NCI-H2227 (cell line): Measurements from ENCODE around the gene PNP.
"Not testable (repeated sequence)": the region's sequence is repeated elsewhere in the genome, so short reads cannot be mapped to it uniquely, and the experiment has no call there.

Experiments
- DNase-seq: peaks from one replicate; lab custom pipeline; 2025; ENCODE audit not compliant: unreplicated experiment; lab: John Stamatoyannopoulos, UW

The PNP gene

DNA sequence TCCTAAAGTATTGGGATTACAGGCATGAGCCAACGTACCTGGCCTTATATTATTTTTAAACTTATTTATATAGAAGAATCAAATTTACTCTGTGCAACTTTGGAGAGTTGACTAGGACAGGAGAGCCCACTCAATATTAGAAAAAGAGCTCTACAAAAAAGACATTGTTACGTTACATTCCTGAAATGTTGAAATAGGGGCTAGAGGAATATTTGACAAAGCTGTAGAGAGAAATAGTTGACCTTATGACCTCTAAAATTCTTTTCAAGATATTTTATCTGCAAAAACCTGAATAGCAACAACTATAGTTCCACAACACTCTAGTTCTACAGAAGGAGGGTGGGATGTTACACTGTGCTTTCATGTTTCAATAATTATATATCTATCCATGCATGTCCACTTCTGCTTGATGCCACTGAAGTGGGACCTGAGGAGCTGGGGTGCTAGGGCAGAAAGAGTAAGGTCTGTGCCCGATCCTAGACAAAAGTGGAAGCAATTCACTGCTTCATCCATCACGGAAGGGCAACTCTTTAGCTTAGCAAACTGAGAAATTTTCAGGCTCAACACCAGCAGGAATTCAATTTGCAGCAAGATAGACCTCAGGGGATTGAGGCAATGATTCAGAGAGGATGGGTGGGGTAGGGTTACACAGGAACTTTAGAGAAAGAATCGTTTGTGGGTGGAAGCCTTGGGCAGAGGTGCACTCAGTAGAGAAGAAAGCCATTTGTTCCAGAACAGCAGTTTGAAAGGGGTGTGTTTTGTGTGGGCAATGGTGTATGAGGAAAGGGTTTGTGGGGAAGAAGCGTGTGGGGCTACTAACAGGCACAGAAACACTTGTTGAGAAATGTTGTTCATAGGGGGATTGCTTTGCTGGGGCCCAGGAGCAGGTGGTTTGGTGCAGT, 20.1 kb downstream of the PNP start:
- DNase-seq = no peak

- no peak for DNase-seq
Measured at GRCh38 chr14:20490563-20490962, 21.4 kb downstream of the PNP start.

- no peak for DNase-seq
Measured at GRCh38 chr14:20492486-20492885, 23.3 kb downstream of the PNP start.

DNA sequence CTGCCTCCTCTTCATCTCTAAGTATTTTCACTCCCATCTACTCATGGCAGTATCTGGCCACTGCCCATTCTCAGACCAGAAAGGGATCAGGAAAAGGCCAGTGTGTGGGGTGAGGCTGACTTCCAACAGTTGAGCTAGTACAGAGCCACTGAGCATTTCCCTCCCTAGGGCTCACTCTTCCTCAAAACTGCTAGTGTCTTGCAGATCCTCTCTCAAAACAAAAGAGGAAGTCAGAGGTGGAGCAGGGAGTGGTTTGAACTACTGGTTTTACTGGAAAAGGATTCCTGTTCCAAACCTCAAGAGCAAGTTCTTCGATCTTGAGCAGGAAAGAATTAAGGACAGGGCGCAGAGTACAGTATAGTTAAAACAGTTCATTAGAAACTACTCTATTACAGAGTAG, 24.4 kb downstream of the PNP start:
- no peak for DNase-seq

- no peak for DNase-seq
Measured at GRCh38 chr14:20494935-20495766, 25.9 kb downstream of the PNP start.

DNA sequence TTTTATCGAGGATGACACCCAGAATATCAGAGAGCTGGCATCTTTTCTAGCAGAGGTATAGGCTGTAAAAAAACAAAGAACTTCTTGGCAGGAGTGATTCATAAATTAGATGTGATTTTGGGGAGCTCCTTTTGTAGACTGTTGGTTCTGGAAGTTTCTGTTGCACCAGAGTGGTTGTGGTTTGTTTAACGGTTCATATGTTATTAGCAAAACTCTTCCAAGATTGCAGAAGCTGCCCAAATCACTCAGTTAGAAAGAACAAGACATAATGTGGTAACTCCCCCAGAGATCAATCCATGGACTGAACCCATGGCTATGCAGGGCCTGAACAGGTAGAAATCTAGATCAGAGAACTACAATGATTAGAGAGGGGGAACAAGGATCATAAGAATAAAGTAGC, 29.4 kb downstream of the PNP start:
- no peak for DNase-seq

DNA sequence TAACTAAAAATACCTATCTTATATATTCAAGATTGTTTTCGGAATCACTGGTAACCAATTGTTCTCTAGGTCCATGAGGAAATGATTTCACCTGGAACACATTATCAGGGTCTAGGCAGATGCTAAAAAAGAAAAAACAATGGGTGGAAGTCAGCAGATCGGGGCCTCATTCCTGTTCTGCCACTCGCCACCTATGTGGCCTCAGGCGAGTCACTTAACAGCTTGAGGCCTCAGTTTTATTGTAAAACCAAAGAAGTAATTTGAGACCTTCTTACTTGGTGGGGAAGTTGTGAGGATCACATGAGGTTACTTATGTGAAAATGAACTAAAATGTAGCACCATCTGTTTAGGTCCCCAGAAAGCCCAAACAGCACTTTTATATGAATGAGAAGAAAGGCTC, 29.9 kb downstream of the PNP start:
- no peak for DNase-seq

DNA sequence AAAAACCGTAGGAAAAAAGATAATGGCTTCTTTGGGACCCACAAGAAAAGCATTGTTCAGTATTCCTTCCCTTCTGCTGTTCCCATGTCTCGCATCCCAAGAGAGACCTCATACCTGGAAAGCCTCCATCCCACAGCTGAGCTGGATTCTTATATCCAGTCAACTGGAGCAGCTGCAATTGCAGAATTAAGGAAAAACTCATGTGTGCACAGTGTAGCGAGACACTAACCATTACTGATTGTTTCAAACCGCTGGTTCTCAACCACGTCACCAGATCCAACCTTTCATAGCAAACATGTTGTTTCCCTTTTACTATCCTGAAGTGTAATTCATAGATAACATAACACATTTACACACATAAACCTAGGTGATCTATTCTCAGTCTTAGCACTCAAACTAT, 30.7 kb downstream of the PNP start:
- DNase-seq = no peak

DNA sequence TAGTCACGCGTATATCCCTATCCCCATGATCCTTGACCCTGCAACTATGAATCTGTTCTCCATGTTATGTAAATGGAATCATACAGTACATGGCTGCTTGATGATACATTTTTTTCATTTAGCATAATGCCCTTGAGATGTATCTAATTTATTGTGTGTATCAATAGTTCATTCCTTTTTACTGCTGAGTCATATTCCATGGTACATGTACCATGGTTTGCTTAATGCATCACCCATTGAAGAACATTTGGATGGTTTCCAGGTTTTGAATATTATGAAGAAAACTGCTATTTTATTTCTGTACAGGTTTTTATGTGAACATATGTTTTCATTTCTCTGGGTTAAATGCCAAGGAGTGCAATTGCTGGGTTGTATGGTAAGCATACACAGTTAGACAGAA, 32.1 kb downstream of the PNP start:
- DNase-seq = no peak

- no peak for DNase-seq
Measured at GRCh38 chr14:20503898-20504297, 34.7 kb downstream of the PNP start.

DNA sequence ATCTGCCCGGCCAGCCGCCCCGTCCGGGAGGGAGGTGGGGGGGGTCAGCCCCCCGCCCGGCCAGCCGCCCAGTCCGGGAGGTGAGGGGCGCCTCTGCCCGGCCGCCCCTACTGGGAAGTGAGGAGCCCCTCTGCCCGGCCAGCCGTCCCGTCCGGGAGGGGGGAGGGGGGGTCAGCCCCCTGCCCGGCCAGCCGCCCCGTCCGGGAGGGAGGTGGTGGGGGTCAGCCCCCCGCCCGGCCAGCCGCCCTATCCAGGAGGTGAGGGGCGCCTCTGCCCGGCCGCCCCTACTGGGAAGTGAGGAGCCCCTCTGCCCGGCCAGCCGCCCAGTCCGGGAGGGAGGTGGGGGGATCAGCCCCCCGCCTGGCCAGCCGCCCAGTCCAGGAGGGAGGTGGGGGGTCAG, 37.1 kb downstream of the PNP start:
- DNase-seq = not testable (repeated sequence)

- not testable (repeated sequence) for DNase-seq
Measured at GRCh38 chr14:20506752-20507151, 37.5 kb downstream of the PNP start.

DNA sequence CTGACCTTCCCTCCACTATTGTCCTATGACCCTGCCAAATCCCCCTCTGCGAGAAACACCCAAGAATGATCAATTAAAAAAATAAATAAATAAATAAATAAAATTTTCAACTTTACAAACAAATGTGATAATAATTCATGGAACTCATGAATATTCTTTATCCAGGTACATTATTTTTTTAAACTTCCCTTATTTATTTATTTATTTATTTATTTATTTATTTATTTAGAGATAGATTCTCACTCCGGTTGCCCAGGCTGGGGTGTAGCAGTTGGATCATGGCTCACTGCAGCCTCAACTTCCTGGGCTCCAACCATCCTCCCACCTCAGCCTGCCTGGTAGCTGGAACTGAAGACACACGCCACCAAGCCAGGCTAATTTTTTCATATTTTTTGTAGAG, 38.3 kb downstream of the PNP start:
- DNase-seq = not testable (repeated sequence)

GRCh38 chr14:20508367-20508766, 39.2 kb downstream of the PNP start:
- DNase-seq = no peak

DNA sequence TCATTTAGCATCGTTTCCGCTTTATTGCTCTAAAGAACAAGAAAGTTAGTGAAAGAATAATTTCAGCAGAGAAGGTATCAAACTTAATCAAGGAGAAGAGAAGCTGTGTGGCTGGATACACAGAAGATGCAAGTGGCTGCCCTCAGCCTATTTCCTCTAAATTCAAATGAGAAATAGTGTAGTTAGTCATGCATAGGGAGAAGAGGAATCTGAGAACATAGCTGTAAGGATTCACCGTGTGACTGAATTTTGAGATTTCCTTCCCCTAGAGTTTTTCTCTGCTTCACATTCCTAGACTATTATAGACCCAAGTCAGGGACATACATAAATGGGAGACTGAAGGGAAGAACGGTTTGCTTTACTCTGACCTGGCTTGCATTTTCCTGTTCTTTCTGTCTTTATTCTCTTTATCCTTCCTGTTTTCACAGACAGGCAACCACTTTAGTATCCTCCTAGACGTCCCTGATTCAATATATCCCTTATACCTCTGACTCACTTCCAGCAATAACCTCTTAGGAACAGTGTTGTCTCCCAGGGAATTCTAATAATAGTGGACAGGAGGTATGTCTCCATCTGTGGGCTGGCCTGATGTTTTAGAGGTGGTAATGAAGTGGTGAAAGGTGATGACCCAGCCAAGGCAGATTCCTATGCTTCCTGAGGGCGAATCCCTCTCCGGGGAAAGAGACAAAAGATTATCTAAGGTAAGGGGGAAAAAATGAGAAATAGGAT, 43.1 kb downstream of the PNP start:
- DNase-seq = no peak

DNA sequence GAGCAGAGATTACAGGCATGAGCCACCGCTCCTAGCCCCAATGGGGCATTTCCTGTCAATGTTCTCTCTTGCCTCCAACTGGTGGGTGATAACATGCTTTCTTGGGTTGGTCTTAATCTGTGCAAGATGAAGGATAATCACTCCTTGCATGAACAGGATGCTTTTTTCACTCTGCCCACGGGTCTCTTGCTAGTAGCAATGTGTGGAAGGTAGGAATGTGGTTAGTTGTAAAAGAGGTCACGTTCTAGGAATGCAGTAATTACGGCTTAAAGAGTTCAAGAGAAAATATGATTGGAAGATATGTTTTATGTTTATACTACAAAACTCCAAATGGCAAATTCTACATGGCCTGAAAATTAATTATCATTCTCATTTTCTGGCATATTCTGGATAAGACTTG, 46.6 kb downstream of the PNP start:
- DNase-seq = no peak

- DNase-seq = no peak
Measured at GRCh38 chr14:20516921-20517320, 47.7 kb downstream of the PNP start.

- DNase-seq = no peak
Measured at GRCh38 chr14:20522332-20522731, 53.1 kb downstream of the PNP start.

GRCh38 chr14:20524027-20524426, 54.8 kb downstream of the PNP start:
- no peak for DNase-seq
